HEK293 (cell line): ENCODE measurements around the gene MRPS6.

Source experiments
- CTCF ChIA-PET: fragments of 350-600 bp; formaldehyde crosslinking; extraction: SDS; loops from one replicate; lab custom pipeline; 2021; ENCODE audit warnings: antibody characterized with exemption; lab: Yijun Ruan, JAX
- POLR2A ChIA-PET: fragments of 300-600 bp; formaldehyde crosslinking; extraction: SDS; loops from one replicate; lab custom pipeline; 2020; ENCODE audit warnings: antibody characterized with exemption, inconsistent platforms; lab: Yijun Ruan, JAX
- H3K27ac ChIP-seq: fragments of 200-500 bp; sonication (Bioruptor generic); 2 replicates; pipeline ENCODE4 v1.5.1; 2014; ENCODE audit warnings: low read depth, low read length, control low read depth, inconsistent platforms; ENCODE audit errors: extremely low read depth
- H3K36me3 ChIP-seq, 2 experiments: fragments of 200-500 bp in 1 of 2; sonication (Bioruptor generic) in 1 of 2; 1 replicate in 1 of 2; 2 replicates in 1 of 2; pipeline ENCODE4 v1.5.1; 2014 to 2017; ENCODE audit warnings: inconsistent platforms in 2 of 2, low read length in 2 of 2; ENCODE audit not compliant: control insufficient read depth in 2 of 2, insufficient read depth in 1 of 2
- H3K4me1 ChIP-seq: fragments of 200-500 bp; sonication (Bioruptor generic); 2 replicates; pipeline ENCODE4 v1.5.1; 2014; ENCODE audit warnings: mild to moderate bottlenecking, low read length, inconsistent platforms; ENCODE audit not compliant: control insufficient read depth, insufficient read depth
- H3K4me3 ChIP-seq: 2 replicates; pipeline ENCODE4 v1.5.1; 2011; ENCODE audit warnings: low read depth, mild to moderate bottlenecking, control low read depth, low read length, moderate library complexity
- H3K9me3 ChIP-seq: fragments of 200-500 bp; sonication (Bioruptor generic); 2 replicates; pipeline ENCODE4 v1.5.1; 2014; ENCODE audit warnings: low read depth, low read length, inconsistent platforms; ENCODE audit not compliant: control insufficient read depth, insufficient read depth
- HOXA7 ChIP-seq: sonication (generic); formaldehyde crosslinking; IDR thresholded peaks from 2 replicates; pipeline ENCODE4 v1.8.1; 2022; ENCODE audit warnings: missing genetic modification reagents, borderline replicate concordance
- REST ChIP-seq: fragments of 450-650 bp; formaldehyde crosslinking; IDR thresholded peaks from 2 replicates; pipeline ENCODE4 v1.5.1; 2016; ENCODE audit warnings: missing biosample characterization, missing genetic modification characterization
- TRIM28 ChIP-seq: IDR thresholded peaks from 2 replicates; pipeline ENCODE4 v1.6.1; 2011; ENCODE audit warnings: low read length, control low read depth, borderline replicate concordance
- ZFHX2 ChIP-seq: fragments of 450-650 bp; formaldehyde crosslinking; conservative IDR thresholded peaks from 2 replicates; pipeline ENCODE4 v1.5.1; 2016; ENCODE audit warnings: missing biosample characterization, missing genetic modification characterization
- ZFP69B ChIP-seq: fragments of 450-650 bp; formaldehyde crosslinking; IDR thresholded peaks from 2 replicates; pipeline ENCODE4 v1.5.1; 2016; ENCODE audit warnings: missing biosample characterization, missing genetic modification characterization
- ZNF138 ChIP-seq: fragments of 450-650 bp; formaldehyde crosslinking; IDR thresholded peaks from 2 replicates; pipeline ENCODE4 v1.5.1; 2016; ENCODE audit warnings: missing biosample characterization, missing genetic modification characterization, borderline replicate concordance
- ZNF148 ChIP-seq: fragments of 450-650 bp; formaldehyde crosslinking; IDR thresholded peaks from 2 replicates; pipeline ENCODE4 v1.5.0; 2017; ENCODE audit warnings: missing biosample characterization, missing genetic modification characterization, borderline replicate concordance
- ZNF157 ChIP-seq: fragments of 450-650 bp; formaldehyde crosslinking; IDR thresholded peaks from 2 replicates; pipeline ENCODE4 v1.5.1; 2016; ENCODE audit warnings: missing biosample characterization, missing genetic modification characterization
- ZNF311 ChIP-seq: fragments of 450-650 bp; formaldehyde crosslinking; IDR thresholded peaks from 2 replicates; pipeline ENCODE4 v1.5.1; 2017; ENCODE audit warnings: missing biosample characterization, missing genetic modification characterization, borderline replicate concordance
- ZNF335 ChIP-seq: fragments of 450-650 bp; formaldehyde crosslinking; conservative IDR thresholded peaks from 2 replicates; pipeline ENCODE4 v1.5.1; 2016; ENCODE audit warnings: missing biosample characterization, missing genetic modification characterization
- ZNF394 ChIP-seq: fragments of 450-650 bp; formaldehyde crosslinking; IDR thresholded peaks from 2 replicates; pipeline ENCODE4 v1.5.1; 2016; ENCODE audit warnings: missing biosample characterization, missing genetic modification characterization, mild to moderate bottlenecking, moderate library complexity, borderline replicate concordance
- ZNF544 ChIP-seq: fragments of 450-650 bp; formaldehyde crosslinking; IDR thresholded peaks from 2 replicates; pipeline ENCODE4 v1.5.0; 2017; ENCODE audit warnings: missing biosample characterization, missing genetic modification characterization
- ZNF560 ChIP-seq: fragments of 450-650 bp; formaldehyde crosslinking; IDR thresholded peaks from 2 replicates; pipeline ENCODE4 v1.5.1; 2017; ENCODE audit warnings: missing biosample characterization, missing genetic modification characterization, borderline replicate concordance
- ZNF624 ChIP-seq: fragments of 450-650 bp; formaldehyde crosslinking; IDR thresholded peaks from 2 replicates; pipeline ENCODE4 v1.5.1; 2017; ENCODE audit warnings: missing biosample characterization, missing genetic modification characterization
- ZNF629 ChIP-seq: fragments of 450-650 bp; formaldehyde crosslinking; IDR thresholded peaks from 2 replicates; pipeline ENCODE4 v1.5.1; 2017; ENCODE audit warnings: missing biosample characterization, missing genetic modification characterization
- ZNF707 ChIP-seq: fragments of 450-650 bp; formaldehyde crosslinking; IDR thresholded peaks from 2 replicates; pipeline ENCODE4 v1.5.1; 2016; ENCODE audit warnings: missing biosample characterization, missing genetic modification characterization
- ZNF837 ChIP-seq: fragments of 450-650 bp; formaldehyde crosslinking; IDR thresholded peaks from 2 replicates; pipeline ENCODE4 v1.5.1; 2016; ENCODE audit warnings: missing biosample characterization, missing genetic modification characterization
- ZNF843 ChIP-seq: fragments of 450-650 bp; formaldehyde crosslinking; IDR thresholded peaks from 2 replicates; pipeline ENCODE4 v1.5.1; 2016; ENCODE audit warnings: missing biosample characterization, missing genetic modification characterization
- TF ChIP-seq, protein P1 (sequence below): fragments of 450-650 bp; formaldehyde crosslinking; optimal IDR thresholded peaks from 2 replicates; pipeline ENCODE3; 2016; ENCODE audit warnings: missing biosample characterization, mild to moderate bottlenecking, missing genetic modification characterization
- TF ChIP-seq, protein P2 (sequence below): fragments of 450-650 bp; formaldehyde crosslinking; IDR thresholded peaks from 2 replicates; pipeline ENCODE4 v1.5.1; 2016; ENCODE audit warnings: missing biosample characterization, missing genetic modification characterization

MRPS6 gene

DNA sequence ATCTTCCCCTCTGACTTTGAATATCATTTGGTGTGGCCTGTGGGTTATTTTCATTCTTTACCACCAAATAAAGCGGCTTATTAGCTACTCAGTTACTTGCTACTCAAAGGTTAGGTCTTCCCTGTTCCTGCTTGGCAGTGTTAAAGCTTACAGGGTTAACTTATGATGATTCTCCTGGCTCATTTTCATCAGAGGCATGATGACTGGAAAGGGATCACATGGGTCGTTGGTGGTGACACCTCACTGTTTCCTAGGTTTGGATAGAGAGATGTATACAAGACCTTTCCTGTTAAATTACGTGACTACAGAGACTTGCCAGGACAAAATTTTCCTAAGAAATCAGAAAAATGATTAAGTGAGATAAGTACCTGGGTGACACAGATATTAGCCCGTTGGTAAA lies 27.4 kb downstream of the MRPS6 start (continued):
- TF ChIP-seq, protein P1, sequence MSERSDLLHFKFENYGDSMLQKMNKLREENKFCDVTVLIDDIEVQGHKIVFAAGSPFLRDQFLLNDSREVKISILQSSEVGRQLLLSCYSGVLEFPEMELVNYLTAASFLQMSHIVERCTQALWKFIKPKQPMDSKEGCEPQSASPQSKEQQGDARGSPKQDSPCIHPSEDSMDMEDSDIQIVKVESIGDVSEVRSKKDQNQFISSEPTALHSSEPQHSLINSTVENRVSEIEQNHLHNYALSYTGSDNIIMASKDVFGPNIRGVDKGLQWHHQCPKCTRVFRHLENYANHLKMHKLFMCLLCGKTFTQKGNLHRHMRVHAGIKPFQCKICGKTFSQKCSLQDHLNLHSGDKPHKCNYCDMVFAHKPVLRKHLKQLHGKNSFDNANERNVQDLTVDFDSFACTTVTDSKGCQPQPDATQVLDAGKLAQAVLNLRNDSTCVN = no peak
- TF ChIP-seq ZNF311 (tag by site-specific recombination) (no peak), ZNF843 (tag by site-specific recombination) (no peak), ZNF707 (tag by site-specific recombination) (no peak), ZNF544 (no peak), ZNF157 (no peak), HOXA7 (no peak), ZNF624 (tag by site-specific recombination) (no peak), ZNF335 (no peak)

GRCh38 chr21:34105947-34106541 lies 32.7 kb downstream of the MRPS6 start:
- no peak for TF ChIP-seq ZNF629 (tag by site-specific recombination)
- no peak for TF ChIP-seq ZNF394 (tag by site-specific recombination)
- TF ChIP-seq ZFP69B (tag by site-specific recombination) = no peak
- TF ChIP-seq ZNF138 (tag by site-specific recombination) = no peak
- TF ChIP-seq, protein P2, sequence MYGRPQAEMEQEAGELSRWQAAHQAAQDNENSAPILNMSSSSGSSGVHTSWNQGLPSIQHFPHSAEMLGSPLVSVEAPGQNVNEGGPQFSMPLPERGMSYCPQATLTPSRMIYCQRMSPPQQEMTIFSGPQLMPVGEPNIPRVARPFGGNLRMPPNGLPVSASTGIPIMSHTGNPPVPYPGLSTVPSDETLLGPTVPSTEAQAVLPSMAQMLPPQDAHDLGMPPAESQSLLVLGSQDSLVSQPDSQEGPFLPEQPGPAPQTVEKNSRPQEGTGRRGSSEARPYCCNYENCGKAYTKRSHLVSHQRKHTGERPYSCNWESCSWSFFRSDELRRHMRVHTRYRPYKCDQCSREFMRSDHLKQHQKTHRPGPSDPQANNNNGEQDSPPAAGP = no peak
- no peak for TF ChIP-seq ZNF560
- TF ChIP-seq ZFHX2 (tag by site-specific recombination) = no peak
- no peak for TF ChIP-seq TRIM28
- no peak for TF ChIP-seq ZNF837 (tag by site-specific recombination)
- no peak for TF ChIP-seq REST (tag by site-specific recombination)
- TF ChIP-seq ZNF148 (tag by site-specific recombination) = no peak
- no peaks in the 10 kb centered on the region for H3K36me3 ChIP-seq
- no peaks in the 10 kb centered on the region for H3K4me1 ChIP-seq
- H3K27ac ChIP-seq = no peak overlapping the region
- H3K9me3 ChIP-seq = no peaks in the 10 kb centered on the region
- ChIA-PET POLR2A (no interaction called here), CTCF (interaction anchor here (1.4 to 2.1 kb wide), 2 partner anchors 14 to 182 kb away, joined by 4 to 11 read pairs; no protein-coding TSS in a partner anchor)
- no peak overlapping the region for H3K4me3 ChIP-seq
